Activated T-helper 2 cell treated with anti-CD3 and anti-CD28 coated beads, Interferon-gamma antibody, Interleukin-2, Interleukin-4, amounts not matched to agents 10 μg/mL and 5 μg/mL and 100 μg/mL, durations not matched to agents 14 hours and 24 hours and 36 hours (primary cell): ENCODE data around the gene IFNAR1. TPM values are rescaled to one million over a fixed set of nuclear protein-coding genes. Genes with fewer than 3 reads are reported as not detected.
A peak's percentile ranks its signal among the peaks of the same experiment; 100 is the strongest.
"Not testable (repeated sequence)": the region's sequence is repeated elsewhere in the genome, so short reads cannot be mapped to it uniquely, and the experiment has no call there.

Experiments
- DNase-seq: peaks from one replicate; pipeline ENCODE4 v3.0.0; 2021; ENCODE audit warnings: low spot score
- H3K27ac Mint-ChIP-seq: one replicate; pipeline ENCODE4 v1.8.0; 2021; ENCODE audit warnings: mixed read lengths
- H3K27me3 Mint-ChIP-seq: one replicate; pipeline ENCODE4 v1.8.0; 2021; ENCODE audit warnings: low read depth, mixed read lengths
- H3K36me3 Mint-ChIP-seq: one replicate; pipeline ENCODE4 v1.8.0; 2021; ENCODE audit warnings: low read depth, mixed read lengths
- H3K4me1 Mint-ChIP-seq: one replicate; pipeline ENCODE4 v1.8.0; 2021; ENCODE audit warnings: low read depth, mixed read lengths
- H3K4me3 Mint-ChIP-seq: one replicate; pipeline ENCODE4 v1.8.0; 2021; ENCODE audit warnings: low read depth, mild to moderate bottlenecking, moderate library complexity, mixed read lengths
- H3K9me3 Mint-ChIP-seq: one replicate; pipeline ENCODE4 v1.8.0; 2021; ENCODE audit warnings: mixed read lengths
- intact Hi-C: fragments of 100-400 bp; cut with micrococcal nuclease; formaldehyde crosslinking; loops from one replicate; pipeline ENCODE4 v1.15.1; 2023
- total RNA-seq: library from RNA; stranded (reverse); gene quantifications from 2 replicates; pipeline ENCODE4 v1.2.3, GENCODE V29; 2022

Gene IFNAR1
- total RNA-seq, 1 donor from 2014 or later = 26.8 TPM

DNA sequence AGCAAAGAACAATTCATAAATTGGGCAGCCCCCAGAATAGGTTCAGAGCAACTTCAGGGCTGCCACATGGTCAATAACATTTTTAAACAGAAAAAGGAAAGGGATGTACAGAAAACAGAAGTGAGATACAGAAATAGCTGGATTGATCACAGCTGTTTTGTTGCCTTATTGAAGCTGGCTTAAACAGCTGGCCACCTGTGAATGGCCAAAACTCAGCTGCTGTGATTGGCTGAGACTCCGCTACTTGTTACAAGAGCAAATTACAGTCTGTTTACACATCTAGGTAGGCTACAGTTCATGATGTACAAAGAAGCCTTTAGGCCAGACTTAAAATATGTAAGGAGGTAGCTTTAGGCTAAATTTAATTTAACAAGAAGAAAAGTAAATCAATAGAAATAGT is 11.6 kb upstream of the IFNAR1 start:
- H3K36me3 Mint-ChIP-seq = peaks cover 3% of the 10 kb centered on the region
- intact Hi-C loops = no loop called here
- no peak for DNase-seq
- no peak overlapping the region for H3K4me3 Mint-ChIP-seq
- no peak overlapping the region for H3K27ac Mint-ChIP-seq
- peaks cover 10% of the 10 kb centered on the region for H3K9me3 Mint-ChIP-seq
- peaks cover 12% of the 10 kb centered on the region for H3K27me3 Mint-ChIP-seq
- peaks cover 8% of the 10 kb centered on the region for H3K4me1 Mint-ChIP-seq

DNA sequence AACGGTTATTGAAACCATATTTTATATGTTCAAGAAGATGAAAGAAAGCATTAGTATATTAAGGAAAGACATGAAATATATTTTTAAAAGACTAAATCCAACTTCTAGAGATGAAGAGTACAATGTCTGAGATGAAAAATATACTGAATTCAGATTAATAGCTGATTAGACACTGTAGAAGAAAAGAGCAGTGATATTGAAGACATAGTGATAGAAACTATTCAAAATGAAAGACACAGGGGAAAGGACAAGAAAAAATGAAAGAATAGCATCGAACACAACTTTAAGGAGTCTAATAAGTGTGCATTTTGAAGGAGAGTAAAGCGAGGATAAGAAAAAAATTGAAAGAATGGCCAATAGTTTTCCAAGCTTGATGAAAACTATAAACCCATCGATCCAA is 11.2 kb upstream of the IFNAR1 start:
- DNase-seq = no peak
- Mint-ChIP-seq H3K27ac (no peak overlapping the region), H3K27me3 (peaks cover 14% of the 10 kb centered on the region), H3K4me1 (peaks cover 8% of the 10 kb centered on the region), H3K4me3 (no peak overlapping the region), H3K36me3 (peaks cover 3% of the 10 kb centered on the region), H3K9me3 (peaks cover 10% of the 10 kb centered on the region)
- intact Hi-C loops = no loop called here

DNA sequence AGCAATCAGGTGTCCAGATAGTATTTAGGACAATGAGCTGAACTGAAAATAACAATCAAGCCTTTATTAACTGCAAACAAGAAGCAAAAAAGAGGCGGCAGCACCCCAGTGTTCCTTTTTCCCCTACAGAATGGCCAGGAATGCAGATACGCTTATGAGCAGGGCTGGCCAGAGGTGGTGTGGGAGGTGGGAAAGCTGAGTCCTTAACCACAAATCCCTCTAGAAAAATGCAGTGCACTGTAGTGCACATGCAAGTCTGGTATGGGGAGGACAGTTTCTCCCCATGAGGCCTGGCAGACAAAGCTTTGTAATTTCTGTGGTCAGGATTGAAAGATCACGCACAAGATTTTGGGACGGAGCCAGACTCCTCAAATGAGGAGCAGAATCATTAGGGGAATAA is 10.7 kb upstream of the IFNAR1 start:
- intact Hi-C loops = no loop called here
- no peak for DNase-seq
- peaks cover 3% of the 10 kb centered on the region for H3K36me3 Mint-ChIP-seq

DNA sequence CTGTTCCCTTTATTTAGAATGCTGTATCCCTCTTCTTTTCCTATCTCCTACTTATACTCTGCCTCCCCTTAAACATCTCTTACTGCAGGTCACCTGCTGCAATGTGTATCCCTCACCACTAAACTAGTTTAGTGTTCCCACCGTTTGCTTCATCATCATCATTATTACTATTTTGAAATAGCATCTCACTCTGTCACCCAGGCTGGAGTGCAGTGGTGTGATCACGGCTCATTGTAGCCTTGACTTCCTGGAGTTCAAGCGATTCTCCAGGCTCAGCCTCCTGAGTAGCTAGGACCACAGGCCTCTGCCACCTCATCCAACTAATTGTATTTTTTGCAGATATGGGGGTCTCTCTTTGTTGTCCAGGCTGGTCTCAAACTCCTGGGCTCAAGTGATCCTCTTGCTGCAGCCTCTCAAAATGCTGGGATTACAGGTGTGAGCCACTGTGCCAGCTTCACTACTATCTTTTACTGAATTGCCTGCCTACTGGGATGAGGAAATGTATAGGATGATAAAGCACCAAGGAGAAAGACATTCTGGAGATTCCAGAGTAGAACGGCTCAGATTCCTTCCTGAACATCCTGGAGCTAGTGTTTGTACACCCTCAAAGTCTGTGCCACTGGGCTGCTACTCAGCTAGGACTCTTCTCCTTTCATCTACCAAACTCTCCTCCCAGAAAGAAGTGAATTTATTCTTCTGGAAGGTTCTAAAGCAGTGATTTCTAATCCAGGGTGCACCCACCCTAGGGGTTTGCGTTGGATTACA is 8.6 kb upstream of the IFNAR1 start:
- intact Hi-C loops = no loop called here
- H3K36me3 Mint-ChIP-seq = no peaks in the 10 kb centered on the region
- peaks cover 6% of the 10 kb centered on the region for H3K9me3 Mint-ChIP-seq
- no peak for DNase-seq
- peaks cover 25% of the 10 kb centered on the region for H3K27me3 Mint-ChIP-seq
- H3K27ac Mint-ChIP-seq = no peak overlapping the region
- H3K4me3 Mint-ChIP-seq = no peak overlapping the region
- H3K4me1 Mint-ChIP-seq = no peaks in the 10 kb centered on the region

More for the DNA sequence above, 10.7 kb upstream of the IFNAR1 start:
- Mint-ChIP-seq H3K27ac (no peak overlapping the region), H3K4me3 (no peak overlapping the region), H3K9me3 (peaks cover 10% of the 10 kb centered on the region), H3K27me3 (peaks cover 14% of the 10 kb centered on the region), H3K4me1 (peaks cover 3% of the 10 kb centered on the region)

DNA sequence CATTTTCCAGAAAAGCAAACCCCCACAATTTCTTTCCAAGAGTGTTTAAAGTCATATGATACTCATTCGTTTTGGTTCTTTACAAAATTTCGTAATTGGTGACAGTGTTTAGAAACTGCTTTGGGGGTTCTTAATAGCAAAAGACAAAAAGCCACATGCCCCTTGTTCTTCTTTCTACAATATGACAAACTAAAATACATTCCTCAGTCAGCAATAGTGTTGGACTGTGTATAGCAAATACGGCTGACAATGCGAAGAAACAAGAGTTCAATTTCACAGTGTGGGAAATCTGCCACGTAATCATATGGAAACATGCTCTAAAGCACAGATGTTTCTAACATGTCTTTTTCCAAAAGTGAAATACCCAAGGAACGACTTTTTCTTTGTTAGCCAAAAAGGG is 7.6 kb upstream of the IFNAR1 start:
- Mint-ChIP-seq H3K27me3 (peaks cover 25% of the 10 kb centered on the region), H3K9me3 (peaks cover 6% of the 10 kb centered on the region), H3K4me1 (no peaks in the 10 kb centered on the region), H3K36me3 (no peaks in the 10 kb centered on the region), H3K4me3 (no peak overlapping the region), H3K27ac (no peak overlapping the region)
- intact Hi-C loops = no loop called here
- DNase-seq = no peak

DNA sequence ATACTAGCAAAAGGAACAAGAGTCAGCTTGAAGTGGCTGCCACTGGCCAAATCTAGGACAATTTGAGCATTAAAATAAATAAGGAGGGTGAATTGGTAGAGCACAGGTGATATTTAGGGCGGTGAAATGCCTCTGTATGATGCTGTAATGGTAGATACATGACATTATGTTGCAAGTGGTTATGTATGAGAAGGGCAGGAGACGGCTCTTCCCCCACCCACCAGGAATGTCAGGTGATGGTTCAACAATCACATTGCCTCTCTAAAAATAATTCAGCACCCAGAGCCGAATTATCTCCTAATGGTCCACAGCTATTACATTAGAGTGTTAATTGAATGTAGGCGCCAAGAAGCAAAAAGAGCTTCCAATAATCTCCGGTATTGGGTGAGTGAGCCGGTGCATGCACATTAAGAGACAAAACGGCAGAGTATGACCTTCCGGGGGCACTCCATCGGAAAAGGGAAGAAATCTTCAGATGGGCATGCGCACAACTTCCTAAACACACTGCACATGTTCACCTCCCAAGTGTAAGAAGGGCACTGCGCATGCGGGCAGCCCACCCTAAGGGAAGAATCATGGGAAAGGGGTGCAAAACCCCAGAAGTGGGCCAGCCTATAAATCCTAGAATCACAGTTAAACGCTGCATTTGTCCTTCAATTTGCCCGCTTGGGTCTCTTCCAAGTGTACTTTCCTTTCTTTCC is 6.8 kb upstream of the IFNAR1 start:
- Mint-ChIP-seq H3K27ac (no peak overlapping the region), H3K4me3 (no peak overlapping the region), H3K36me3 (no peaks in the 10 kb centered on the region), H3K9me3 (peaks cover 6% of the 10 kb centered on the region), H3K4me1 (no peaks in the 10 kb centered on the region), H3K27me3 (peaks cover 25% of the 10 kb centered on the region)
- intact Hi-C loops = no loop called here
- no peak for DNase-seq

DNA sequence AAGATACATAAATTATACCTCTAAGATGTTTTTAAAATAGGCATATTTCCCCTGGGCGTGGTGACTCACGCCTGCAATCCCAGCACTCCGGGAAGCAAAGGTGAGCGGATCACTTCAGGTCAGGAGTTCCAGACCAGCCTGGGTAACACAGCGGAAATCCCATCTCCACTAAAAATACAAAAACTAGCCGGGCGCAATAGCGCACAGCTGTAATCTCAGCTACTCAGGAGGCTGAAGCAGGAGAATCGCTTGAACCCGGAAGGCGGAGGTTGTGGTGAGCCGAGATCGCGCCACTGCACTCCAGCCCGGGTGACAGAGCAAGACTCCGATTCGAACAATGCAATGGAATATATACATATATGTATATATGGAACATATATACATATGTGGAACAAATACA is 3.8 kb upstream of the IFNAR1 start:
- H3K27ac Mint-ChIP-seq, DNase-seq, intact Hi-C loops, H3K4me1 Mint-ChIP-seq, H3K9me3 Mint-ChIP-seq, H3K4me3 Mint-ChIP-seq, H3K36me3 Mint-ChIP-seq: not testable (repeated sequence)
- peaks cover 13% of the 10 kb centered on the region for H3K27me3 Mint-ChIP-seq

DNA sequence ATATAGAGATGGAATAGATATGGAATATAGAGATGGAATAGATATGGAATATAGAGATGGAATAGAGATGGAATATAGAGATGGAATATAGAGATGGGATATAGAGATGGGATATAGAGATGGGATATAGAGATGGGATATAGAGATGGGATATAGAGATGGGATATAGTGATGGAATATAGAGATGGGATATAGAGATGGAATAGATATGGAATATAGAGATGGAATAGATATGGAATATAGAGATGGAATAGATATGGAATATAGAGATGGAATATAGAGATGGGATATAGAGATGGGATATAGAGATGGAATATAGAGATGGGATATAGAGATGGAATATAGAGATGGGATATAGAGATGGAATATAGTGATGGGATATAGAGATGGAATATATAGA is 1.2 kb upstream of the IFNAR1 start:
- Mint-ChIP-seq H3K36me3 (peaks cover 11% of the 10 kb centered on the region), H3K4me1 (peaks cover 20% of the 10 kb centered on the region), H3K27me3 (peaks cover 11% of the 10 kb centered on the region)
- H3K27ac Mint-ChIP-seq, DNase-seq, H3K9me3 Mint-ChIP-seq, H3K4me3 Mint-ChIP-seq: not testable (repeated sequence)
- intact Hi-C loops = loop anchor here (2.0 kb wide), 4 partner anchors 57 to 111 kb away; partner anchors contain the start of gene IL10RB

DNA sequence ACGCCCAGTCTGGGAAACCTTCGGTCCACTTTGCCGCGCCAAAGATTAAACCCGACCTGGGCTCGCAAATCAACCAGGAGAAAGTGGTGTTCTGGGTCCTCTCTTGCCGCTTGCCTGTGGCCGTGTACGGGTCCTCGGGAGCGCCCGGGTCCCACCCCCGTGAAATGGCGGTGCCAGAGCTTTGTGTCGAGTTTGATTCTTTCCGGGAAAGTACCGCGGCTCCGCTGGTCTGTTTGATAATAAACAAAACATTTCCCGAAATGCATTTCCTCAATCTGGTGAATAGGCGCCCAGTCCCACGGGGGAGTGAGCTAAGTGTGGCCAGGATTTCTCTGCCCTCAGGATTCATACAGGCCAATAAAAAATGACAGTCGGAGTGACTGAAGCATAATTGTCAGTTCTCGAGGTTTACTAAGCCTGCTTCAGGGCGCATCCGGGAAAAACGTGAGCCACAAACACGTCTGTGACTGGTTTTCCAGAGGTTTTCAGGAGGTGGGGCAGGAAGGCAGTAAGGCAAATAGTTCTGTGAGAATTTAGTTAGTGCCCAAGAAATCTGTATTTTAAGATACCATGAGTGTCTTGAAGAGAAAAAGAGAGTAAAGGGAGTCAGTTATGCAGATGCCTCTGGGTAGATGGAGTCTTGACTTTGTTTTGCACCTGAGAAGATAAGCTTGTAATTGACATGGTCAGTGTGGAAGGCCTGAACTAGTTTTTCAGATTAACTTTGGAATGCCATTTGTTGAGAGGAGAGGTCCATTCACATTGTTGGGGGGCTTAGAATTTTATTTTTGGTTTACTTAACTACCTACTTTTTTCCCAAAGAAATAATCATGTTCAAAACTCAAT is 675 bp downstream of the IFNAR1 start:
- DNase-seq = peak; percentile 68
- H3K36me3 Mint-ChIP-seq = peaks cover 20% of the 10 kb centered on the region
- no peak overlapping the region for H3K27ac Mint-ChIP-seq
- intact Hi-C loops = loop anchor here (1.0 to 2.0 kb wide), 5 partner anchors 36 to 109 kb away; partner anchors contain the start of gene IL10RB
- H3K27me3 Mint-ChIP-seq = no peaks in the 10 kb centered on the region
- H3K4me1 Mint-ChIP-seq = peaks cover 28% of the 10 kb centered on the region
- no peak overlapping the region for H3K4me3 Mint-ChIP-seq
- no peaks in the 10 kb centered on the region for H3K9me3 Mint-ChIP-seq

DNA sequence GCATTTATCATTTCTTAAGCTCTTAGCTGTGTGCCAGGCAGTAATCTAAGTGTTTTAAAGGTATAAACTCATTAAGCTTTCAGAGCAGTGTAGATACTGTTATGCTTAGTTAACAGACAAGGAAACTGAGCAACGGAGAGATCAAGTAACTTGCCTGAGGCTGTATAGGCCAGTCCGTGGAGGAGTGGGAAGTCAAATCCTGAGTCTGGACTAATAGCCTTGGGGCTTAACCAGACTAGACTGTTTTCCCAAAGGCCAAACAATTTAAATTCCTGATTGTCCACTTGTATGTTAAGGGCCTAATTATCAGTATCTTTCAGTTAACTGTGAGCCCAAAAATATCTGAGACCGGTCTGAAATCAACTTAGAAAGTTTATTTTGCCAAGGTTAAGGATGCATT is 2.6 kb downstream of the IFNAR1 start:
- Mint-ChIP-seq H3K4me3 (no peak overlapping the region), H3K9me3 (peaks cover 4% of the 10 kb centered on the region), H3K27ac (no peak overlapping the region), H3K36me3 (peaks cover 34% of the 10 kb centered on the region), H3K4me1 (peaks cover 47% of the 10 kb centered on the region), H3K27me3 (no peaks in the 10 kb centered on the region)
- no peak for DNase-seq
- intact Hi-C loops = no loop called here

DNA sequence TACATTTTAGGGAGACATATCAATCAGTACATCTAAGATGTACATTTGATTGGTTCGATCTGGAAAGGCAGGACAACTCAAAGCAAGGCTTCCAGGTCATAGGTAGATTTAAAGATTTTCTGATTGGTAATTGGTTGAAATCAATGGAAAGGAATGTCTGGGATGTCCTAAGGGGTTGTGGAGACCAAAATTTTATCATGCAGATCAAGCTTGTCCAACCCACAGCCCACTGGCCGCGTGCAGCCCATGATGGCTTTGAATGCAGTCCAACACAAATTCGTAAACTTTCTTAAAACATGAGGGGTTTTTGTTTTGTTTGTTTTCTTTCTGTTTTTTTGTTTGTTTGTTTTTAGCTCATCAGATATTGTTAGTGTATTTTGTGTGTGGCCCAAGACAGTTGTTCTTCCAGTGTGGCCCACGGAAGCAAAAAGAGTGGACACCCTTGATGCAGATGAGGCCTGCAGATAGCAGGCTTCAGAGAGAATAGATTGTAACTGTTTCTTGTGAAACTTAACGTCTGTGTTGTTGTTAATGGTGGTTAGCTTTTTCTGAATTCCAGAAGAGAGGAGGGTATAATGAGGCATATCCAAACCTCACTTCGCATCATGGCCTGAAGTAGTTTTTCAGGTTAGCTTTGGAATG is 3.1 kb downstream of the IFNAR1 start:
- intact Hi-C loops = no loop called here
- peaks cover 52% of the 10 kb centered on the region for H3K4me1 Mint-ChIP-seq

DNA sequence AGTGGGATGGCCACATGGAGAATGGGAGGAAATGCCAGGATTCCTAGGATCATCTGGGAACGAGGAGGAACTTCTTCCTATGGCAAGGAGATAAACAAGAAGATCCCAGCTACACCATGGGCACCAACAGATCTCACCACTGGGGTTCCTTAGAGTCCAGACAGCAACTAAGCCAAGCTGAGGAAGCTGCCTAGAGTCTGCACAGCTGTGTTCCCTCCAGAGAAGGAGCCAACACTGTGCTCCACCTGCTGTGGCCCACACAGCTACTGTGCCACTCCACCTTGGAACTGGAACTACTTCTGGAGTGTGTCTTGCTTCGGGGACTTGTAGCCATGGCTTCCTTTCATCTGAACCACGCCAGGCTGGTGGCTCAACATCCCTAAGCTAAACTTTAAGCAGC is 6.0 kb downstream of the IFNAR1 start:
- no peak for DNase-seq
- peaks cover 22% of the 10 kb centered on the region for H3K9me3 Mint-ChIP-seq
- intact Hi-C loops = no loop called here
- H3K27ac Mint-ChIP-seq = no peak overlapping the region
- no peaks in the 10 kb centered on the region for H3K27me3 Mint-ChIP-seq
- H3K36me3 Mint-ChIP-seq = peaks cover 64% of the 10 kb centered on the region
- peaks cover 60% of the 10 kb centered on the region for H3K4me1 Mint-ChIP-seq
- no peak overlapping the region for H3K4me3 Mint-ChIP-seq

More for the DNA sequence above, 3.1 kb downstream of the IFNAR1 start:
- Mint-ChIP-seq H3K4me3 (no peak overlapping the region), H3K27me3 (no peaks in the 10 kb centered on the region), H3K9me3 (peaks cover 10% of the 10 kb centered on the region), H3K27ac (no peak overlapping the region), H3K36me3 (peaks cover 39% of the 10 kb centered on the region)
- no peak for DNase-seq
